Stimulated activated CD8-positive, alpha-beta memory T cell treated with anti-CD3 and anti-CD28 coated beads, Interleukin-15, amount 100 ng/mL, for 1 hour (primary cell): ENCODE data around the gene EME1.

Experiments used
- DNase-seq: peaks from one replicate; pipeline ENCODE4 v3.0.0-alpha.2; 2020; ENCODE audit warnings: low read depth

Gene EME1

GRCh38 chr17:50363217-50364060 is 9.6 kb upstream of the EME1 start:
- no peak for DNase-seq

- no peak for DNase-seq
These were observed 9.0 kb upstream of the EME1 start for GRCh38 chr17:50364061-50364458.

GRCh38 chr17:50364715-50365114 is 8.3 kb upstream of the EME1 start:
- DNase-seq = no peak

GRCh38 chr17:50365165-50365564 is 7.9 kb upstream of the EME1 start:
- no peak for DNase-seq

GRCh38 chr17:50365649-50366393 is 7.2 kb upstream of the EME1 start:
- no peak for DNase-seq

GRCh38 chr17:50367401-50367800 is 5.6 kb upstream of the EME1 start:
- no peak for DNase-seq

GRCh38 chr17:50370052-50370451 is 3.0 kb upstream of the EME1 start:
- DNase-seq = no peak

GRCh38 chr17:50371526-50371925 is 1.5 kb upstream of the EME1 start:
- DNase-seq = no peak

- no peak for DNase-seq
These were observed 739 bp upstream of the EME1 start for GRCh38 chr17:50372222-50372757.

GRCh38 chr17:50373705-50374104 is 676 bp downstream of the EME1 start:
- DNase-seq = no peak

GRCh38 chr17:50375858-50376538 is 3.0 kb downstream of the EME1 start:
- no peak for DNase-seq

GRCh38 chr17:50379351-50380132 is 6.5 kb downstream of the EME1 start:
- no peak for DNase-seq

GRCh38 chr17:50380369-50381259 is 7.6 kb downstream of the EME1 start:
- DNase-seq = no peak

GRCh38 chr17:50381260-50381815 is 8.3 kb downstream of the EME1 start:
- DNase-seq = no peak

- DNase-seq = no peak
These were observed 8.9 kb downstream of the EME1 start for GRCh38 chr17:50381920-50382319.

- no peak for DNase-seq
These were observed 9.9 kb downstream of the EME1 start for GRCh38 chr17:50382931-50383330.

- no peak for DNase-seq
These were observed 13.5 kb downstream of the EME1 start for GRCh38 chr17:50386510-50386909.

GRCh38 chr17:50388728-50389127 is 15.7 kb downstream of the EME1 start:
- DNase-seq = no peak

- DNase-seq = no peak
These were observed 16.5 kb downstream of the EME1 start for GRCh38 chr17:50389534-50389933.

- DNase-seq = no peak
These were observed 19.6 kb downstream of the EME1 start for GRCh38 chr17:50392621-50393020.
